Measurements from ENCODE around the gene SHISA6.

Gene SHISA6

DNA sequence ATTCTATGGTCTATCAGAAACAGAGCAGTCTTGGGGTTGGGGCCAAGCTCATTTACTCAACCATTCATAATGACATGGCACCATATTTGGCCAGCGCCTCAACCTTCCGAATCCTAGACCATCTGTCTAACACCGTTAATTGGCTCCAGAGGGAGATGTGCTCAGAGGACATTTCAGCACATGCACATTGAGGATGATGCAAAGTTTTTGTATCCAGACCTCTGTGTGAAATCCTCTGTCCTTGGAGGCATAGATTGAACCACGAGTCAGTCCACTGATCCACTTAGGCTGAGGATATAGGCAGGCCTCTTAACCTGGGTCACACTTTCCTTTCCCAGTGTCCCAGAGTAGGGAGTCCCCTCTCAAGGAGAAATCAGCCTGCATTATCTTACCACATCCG lies 85.5 kb downstream of the SHISA6 start:
- Histone ChIP-seq H2AFZ (ENCODE audit: low read depth, low read length, severe bottlenecking) (no peak overlapping the region), H3K79me2 (ENCODE audit: insufficient read depth, low read length) (no peaks in the 10 kb centered on the region), H3F3A (ENCODE audit: insufficient read depth) (no peaks in the 10 kb centered on the region), H3K27me3 (ENCODE audit: low read length) (0 out of 2 replicates have a peak, but pooled peaks cover 4% of the 10 kb centered on the region), H3K4me3 (ENCODE audit: insufficient read depth, low read length, poor library complexity, severe bottlenecking) (no peak overlapping the region), H3K9me3 (ENCODE audit: insufficient read depth, low read length) (no peaks in the 10 kb centered on the region), H3K9me2 (replicated peaks; ENCODE audit: insufficient read depth, low read length) (no peaks in the 10 kb centered on the region), H3K9ac (ENCODE audit: low read length) (no peak overlapping the region), H3K27ac (ENCODE audit: low read depth, low read length) (no peak overlapping the region), H3K4me2 (ENCODE audit: low read depth, low read length, poor library complexity, severe bottlenecking) (no peak overlapping the region), H3K36me3 (ENCODE audit: low read length) (no peaks in the 10 kb centered on the region), H4K20me1 (ENCODE audit: low read depth, low read length) (no peaks in the 10 kb centered on the region)
- TF ChIP-seq, protein P1, sequence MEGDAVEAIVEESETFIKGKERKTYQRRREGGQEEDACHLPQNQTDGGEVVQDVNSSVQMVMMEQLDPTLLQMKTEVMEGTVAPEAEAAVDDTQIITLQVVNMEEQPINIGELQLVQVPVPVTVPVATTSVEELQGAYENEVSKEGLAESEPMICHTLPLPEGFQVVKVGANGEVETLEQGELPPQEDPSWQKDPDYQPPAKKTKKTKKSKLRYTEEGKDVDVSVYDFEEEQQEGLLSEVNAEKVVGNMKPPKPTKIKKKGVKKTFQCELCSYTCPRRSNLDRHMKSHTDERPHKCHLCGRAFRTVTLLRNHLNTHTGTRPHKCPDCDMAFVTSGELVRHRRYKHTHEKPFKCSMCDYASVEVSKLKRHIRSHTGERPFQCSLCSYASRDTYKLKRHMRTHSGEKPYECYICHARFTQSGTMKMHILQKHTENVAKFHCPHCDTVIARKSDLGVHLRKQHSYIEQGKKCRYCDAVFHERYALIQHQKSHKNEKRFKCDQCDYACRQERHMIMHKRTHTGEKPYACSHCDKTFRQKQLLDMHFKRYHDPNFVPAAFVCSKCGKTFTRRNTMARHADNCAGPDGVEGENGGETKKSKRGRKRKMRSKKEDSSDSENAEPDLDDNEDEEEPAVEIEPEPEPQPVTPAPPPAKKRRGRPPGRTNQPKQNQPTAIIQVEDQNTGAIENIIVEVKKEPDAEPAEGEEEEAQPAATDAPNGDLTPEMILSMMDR (IDR thresholded peaks at IDR 0.05; ENCODE audit: insufficient read depth, low read length, poor library complexity, severe bottlenecking) = no peak
- no peak for TF ChIP-seq EZH2phosphoT487 (conservative IDR thresholded peaks at IDR 0.05; ENCODE audit: low read length)

DNA sequence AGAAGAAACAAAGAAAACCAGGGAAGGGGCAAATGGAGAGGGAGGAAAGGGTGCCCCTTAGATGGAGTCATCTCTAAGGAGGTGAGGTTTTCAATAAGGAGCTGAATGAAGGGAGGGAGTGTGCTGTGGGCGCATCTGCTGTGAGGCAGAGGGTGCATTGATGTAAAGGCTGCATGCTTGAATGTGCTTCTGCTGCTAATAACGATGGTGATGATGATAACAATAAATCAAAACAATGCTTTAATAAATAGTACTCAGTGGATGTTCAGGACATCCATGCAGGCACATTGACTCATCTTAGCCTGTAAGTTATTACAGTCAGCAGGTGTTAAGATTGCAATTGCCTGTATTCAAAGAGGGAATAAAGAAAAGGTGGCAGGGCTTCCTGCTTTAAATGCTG lies 87.8 kb downstream of the SHISA6 start:
- H4K20me1 ChIP-seq (ENCODE audit: low read depth, low read length) = no peaks in the 10 kb centered on the region
- TF ChIP-seq EZH2phosphoT487 (conservative IDR thresholded peaks at IDR 0.05; ENCODE audit: low read length) = no peak
- TF ChIP-seq, protein P1 (IDR thresholded peaks at IDR 0.05; ENCODE audit: insufficient read depth, low read length, poor library complexity, severe bottlenecking) = no peak
- no peaks in the 10 kb centered on the region for H3K9me2 ChIP-seq (replicated peaks; ENCODE audit: insufficient read depth, low read length)
- no peak overlapping the region for H3K4me3 ChIP-seq (ENCODE audit: insufficient read depth, low read length, poor library complexity, severe bottlenecking)
- no peaks in the 10 kb centered on the region for H3K9me3 ChIP-seq (ENCODE audit: insufficient read depth, low read length)
- H3K36me3 ChIP-seq (ENCODE audit: low read length) = no peaks in the 10 kb centered on the region
- H2AFZ ChIP-seq (ENCODE audit: low read depth, low read length, severe bottlenecking) = no peak overlapping the region
- no peak overlapping the region for H3K27ac ChIP-seq (ENCODE audit: low read depth, low read length)
- no peak overlapping the region for H3K9ac ChIP-seq (ENCODE audit: low read length)
- no peak overlapping the region for H3K4me2 ChIP-seq (ENCODE audit: low read depth, low read length, poor library complexity, severe bottlenecking)
- no peaks in the 10 kb centered on the region for H3F3A ChIP-seq (ENCODE audit: insufficient read depth)
- H3K27me3 ChIP-seq (ENCODE audit: low read length) = 0 out of 2 replicates have a peak, but pooled peaks cover 4% of the 10 kb centered on the region
- H3K79me2 ChIP-seq (ENCODE audit: insufficient read depth, low read length) = no peaks in the 10 kb centered on the region

DNA sequence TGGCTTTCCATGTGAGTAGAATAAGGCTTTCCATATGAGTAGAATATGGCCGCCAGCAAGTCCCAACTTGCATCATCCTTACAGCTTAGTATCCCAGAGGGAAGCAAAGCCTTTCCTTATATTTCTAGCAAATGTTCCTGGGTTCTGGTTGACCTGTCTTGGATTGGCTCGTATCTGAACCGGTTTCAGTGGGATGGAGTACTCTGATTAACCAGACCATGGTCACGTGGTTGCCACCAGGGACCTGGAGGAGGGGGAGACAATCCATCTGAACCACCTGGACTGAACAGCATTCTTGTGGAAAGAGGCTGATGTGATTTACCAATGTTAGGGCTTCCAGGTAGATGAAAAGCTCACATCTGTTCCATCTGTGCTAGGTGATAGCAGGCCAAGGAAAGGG lies 89.0 kb downstream of the SHISA6 start:
- H4K20me1 ChIP-seq (ENCODE audit: low read depth, low read length) = no peaks in the 10 kb centered on the region
- no peak overlapping the region for H3K9ac ChIP-seq (ENCODE audit: low read length)
- no peak overlapping the region for H3K4me3 ChIP-seq (ENCODE audit: insufficient read depth, low read length, poor library complexity, severe bottlenecking)
- H3K79me2 ChIP-seq (ENCODE audit: insufficient read depth, low read length) = no peaks in the 10 kb centered on the region
- no peaks in the 10 kb centered on the region for H3K9me2 ChIP-seq (replicated peaks; ENCODE audit: insufficient read depth, low read length)
- no peaks in the 10 kb centered on the region for H3K27me3 ChIP-seq (ENCODE audit: low read length)
- no peak overlapping the region for H2AFZ ChIP-seq (ENCODE audit: low read depth, low read length, severe bottlenecking)
- no peaks in the 10 kb centered on the region for H3K36me3 ChIP-seq (ENCODE audit: low read length)
- no peak overlapping the region for H3K4me2 ChIP-seq (ENCODE audit: low read depth, low read length, poor library complexity, severe bottlenecking)
- H3K27ac ChIP-seq (ENCODE audit: low read depth, low read length) = no peak overlapping the region
- H3F3A ChIP-seq (ENCODE audit: insufficient read depth) = no peaks in the 10 kb centered on the region
- TF ChIP-seq EZH2phosphoT487 (conservative IDR thresholded peaks at IDR 0.05; ENCODE audit: low read length) = no peak
- TF ChIP-seq, protein P1 (IDR thresholded peaks at IDR 0.05; ENCODE audit: insufficient read depth, low read length, poor library complexity, severe bottlenecking) = no peak
- no peaks in the 10 kb centered on the region for H3K9me3 ChIP-seq (ENCODE audit: insufficient read depth, low read length)

All from SU-DHL-6 (cell line).